ENCODE data around the gene DSG4.

The DSG4 gene

DNA sequence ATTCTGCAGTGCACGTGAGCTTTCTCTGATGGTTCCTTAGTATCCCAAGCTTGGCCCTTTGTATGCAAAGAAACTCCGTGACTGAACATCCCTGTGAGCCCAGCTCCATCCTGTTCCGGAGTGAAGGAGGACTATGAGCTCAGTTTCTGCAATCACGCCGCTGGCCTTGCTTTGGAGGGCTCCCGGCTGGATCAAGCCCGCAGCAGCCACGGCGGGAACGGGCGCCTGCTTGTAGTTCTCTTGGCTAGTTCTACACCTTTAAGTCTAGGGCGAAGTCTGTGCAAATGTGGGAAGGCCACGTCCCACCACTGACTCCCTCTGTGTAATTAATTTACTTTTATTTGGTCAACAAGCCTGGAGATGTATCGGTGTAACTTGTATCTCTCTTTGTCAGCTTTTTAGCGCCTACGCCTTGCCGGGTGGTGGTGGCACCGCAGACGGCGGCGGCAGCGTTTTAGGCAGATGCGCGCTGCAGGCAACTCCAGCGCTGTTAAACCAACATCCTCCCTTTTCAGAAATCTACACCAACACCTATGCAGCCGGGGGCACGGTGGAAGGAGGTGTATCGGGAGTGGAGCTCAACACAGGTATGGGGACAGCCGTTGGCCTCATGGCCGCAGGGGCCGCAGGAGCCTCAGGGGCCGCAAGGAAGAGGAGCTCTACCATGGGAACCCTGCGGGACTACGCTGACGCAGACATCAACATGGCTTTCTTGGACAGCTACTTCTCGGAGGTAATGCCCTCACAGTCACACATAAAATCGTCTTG lies 34.3 kb downstream of the DSG4 start:
- peaks cover 4% of the 10 kb centered on the region; the same call in 1 of the 2 replicates for H3K4me1 ChIP-seq (ENCODE audit: control insufficient read depth, insufficient read depth, low read length)
- no peak overlapping the region for H3K27ac ChIP-seq (ENCODE audit: low read depth, low read length)
- no peaks in the 10 kb centered on the region for H3K27me3 ChIP-seq (ENCODE audit: control insufficient read depth, insufficient read depth, low read length)
- no peaks in the 10 kb centered on the region for H3K9me3 ChIP-seq (ENCODE audit: control insufficient read depth, insufficient read depth, low read depth, low read length)
- no peak overlapping the region for H3K4me3 ChIP-seq (ENCODE audit: low read depth, low read length)
- H3K36me3 ChIP-seq (ENCODE audit: control insufficient read depth, insufficient read depth, low read length), result no peaks in the 10 kb centered on the region
- H3K9ac ChIP-seq (ENCODE audit: low read length), result peak overlapping the region; percentile 21

- Histone ChIP-seq H3K9me3 (ENCODE audit: control insufficient read depth, insufficient read depth, low read depth, low read length) (no peaks in the 10 kb centered on the region), H3K27me3 (ENCODE audit: control insufficient read depth, insufficient read depth, low read length) (no peaks in the 10 kb centered on the region), H3K27ac (ENCODE audit: low read depth, low read length) (no peak overlapping the region), H3K36me3 (ENCODE audit: control insufficient read depth, insufficient read depth, low read length) (no peaks in the 10 kb centered on the region), H3K4me3 (ENCODE audit: low read depth, low read length) (no peak overlapping the region), H3K9ac (ENCODE audit: low read length) (no peak overlapping the region), H3K4me1 (ENCODE audit: control insufficient read depth, insufficient read depth, low read length) (peaks cover 4% of the 10 kb centered on the region; the same call in 1 of the 2 replicates)
These were observed 36.6 kb downstream of the DSG4 start for GRCh38 chr18:31413137-31413536.

- Histone ChIP-seq H3K4me3 (ENCODE audit: low read depth, low read length) (no peak overlapping the region), H3K4me1 (ENCODE audit: control insufficient read depth, insufficient read depth, low read length) (no peaks in the 10 kb centered on the region), H3K27me3 (ENCODE audit: control insufficient read depth, insufficient read depth, low read length) (no peaks in the 10 kb centered on the region), H3K27ac (ENCODE audit: low read depth, low read length) (no peak overlapping the region), H3K9me3 (ENCODE audit: control insufficient read depth, insufficient read depth, low read depth, low read length) (no peaks in the 10 kb centered on the region), H3K9ac (ENCODE audit: low read length) (no peak overlapping the region), H3K36me3 (ENCODE audit: control insufficient read depth, insufficient read depth, low read length) (no peaks in the 10 kb centered on the region)
These were observed 41.3 kb downstream of the DSG4 start for GRCh38 chr18:31417850-31418249.

DNA sequence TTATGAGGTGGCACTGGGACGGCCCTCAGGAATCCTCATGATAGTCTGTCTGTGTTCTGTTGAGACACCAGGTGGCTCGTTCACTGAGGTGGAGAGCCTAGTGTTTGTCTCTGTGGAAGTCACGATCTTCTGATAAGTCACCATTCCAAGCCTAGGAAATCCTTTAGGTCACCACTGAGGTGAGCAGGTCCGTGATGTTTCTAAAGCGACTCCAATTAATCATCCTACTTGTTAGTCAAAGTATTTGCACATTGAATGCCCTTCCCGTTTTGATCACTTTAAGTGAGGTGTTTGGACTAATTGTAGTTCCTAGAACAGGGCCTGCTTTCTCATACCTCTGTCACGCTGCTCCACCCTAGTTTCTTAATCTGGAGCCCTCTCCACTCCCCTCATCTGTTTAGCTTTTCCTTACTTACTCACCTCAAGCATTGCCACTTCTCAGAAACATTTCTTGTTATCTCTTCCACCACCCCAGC lies 42.9 kb downstream of the DSG4 start:
- no peaks in the 10 kb centered on the region for H3K4me1 ChIP-seq (ENCODE audit: control insufficient read depth, insufficient read depth, low read length)
- no peak overlapping the region for H3K27ac ChIP-seq (ENCODE audit: low read depth, low read length)
- no peak overlapping the region for H3K9ac ChIP-seq (ENCODE audit: low read length)
- H3K4me3 ChIP-seq (ENCODE audit: low read depth, low read length), result no peak overlapping the region
- no peaks in the 10 kb centered on the region for H3K27me3 ChIP-seq (ENCODE audit: control insufficient read depth, insufficient read depth, low read length)
- no peaks in the 10 kb centered on the region for H3K36me3 ChIP-seq (ENCODE audit: control insufficient read depth, insufficient read depth, low read length)
- H3K9me3 ChIP-seq (ENCODE audit: control insufficient read depth, insufficient read depth, low read depth, low read length), result no peaks in the 10 kb centered on the region

DNA sequence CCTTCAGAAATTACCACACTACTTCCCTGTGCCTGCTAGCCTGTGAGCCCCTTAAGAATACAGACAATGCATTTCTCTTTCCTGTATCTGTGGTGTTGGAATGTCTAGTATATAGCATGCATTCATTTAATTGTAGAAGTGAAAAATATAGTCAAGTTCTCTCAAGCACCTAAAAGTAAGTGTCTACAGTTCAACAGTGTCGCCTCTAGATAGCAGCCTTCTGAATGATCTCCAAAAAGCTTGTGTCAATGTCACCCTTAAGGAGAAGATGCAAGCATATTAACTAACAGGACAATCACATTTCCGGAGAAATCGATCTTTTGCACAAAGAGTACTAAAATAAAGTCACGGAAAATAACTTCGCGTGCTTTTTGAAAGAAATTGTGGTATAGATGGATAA lies 43.5 kb downstream of the DSG4 start:
- H3K4me3 ChIP-seq (ENCODE audit: low read depth, low read length), result no peak overlapping the region
- no peaks in the 10 kb centered on the region for H3K27me3 ChIP-seq (ENCODE audit: control insufficient read depth, insufficient read depth, low read length)
- no peaks in the 10 kb centered on the region for H3K4me1 ChIP-seq (ENCODE audit: control insufficient read depth, insufficient read depth, low read length)
- no peaks in the 10 kb centered on the region for H3K9me3 ChIP-seq (ENCODE audit: control insufficient read depth, insufficient read depth, low read depth, low read length)
- H3K9ac ChIP-seq (ENCODE audit: low read length), result no peak overlapping the region
- no peak overlapping the region for H3K27ac ChIP-seq (ENCODE audit: low read depth, low read length)
- no peaks in the 10 kb centered on the region for H3K36me3 ChIP-seq (ENCODE audit: control insufficient read depth, insufficient read depth, low read length)

DNA sequence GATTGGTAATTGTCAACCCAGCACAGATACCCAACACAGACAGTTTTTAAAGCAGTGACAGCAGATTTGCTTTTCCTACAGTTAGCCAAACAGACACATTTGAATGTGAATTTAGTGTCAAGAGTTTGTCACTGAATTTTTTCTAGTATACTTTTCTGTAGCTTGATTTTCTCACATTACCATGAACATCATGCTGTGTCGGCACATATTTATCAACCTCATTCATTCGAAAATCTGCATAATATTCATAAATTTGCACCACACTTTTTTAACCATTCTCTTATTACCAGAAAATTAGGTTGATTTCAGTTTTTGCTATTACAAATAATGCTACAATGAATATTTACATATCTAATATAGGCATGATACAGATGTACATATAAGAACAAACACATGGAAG lies 43.9 kb downstream of the DSG4 start:
- H3K27ac ChIP-seq (ENCODE audit: low read depth, low read length), result no peak overlapping the region
- no peaks in the 10 kb centered on the region for H3K27me3 ChIP-seq (ENCODE audit: control insufficient read depth, insufficient read depth, low read length)
- no peak overlapping the region for H3K9ac ChIP-seq (ENCODE audit: low read length)
- no peaks in the 10 kb centered on the region for H3K36me3 ChIP-seq (ENCODE audit: control insufficient read depth, insufficient read depth, low read length)
- H3K4me3 ChIP-seq (ENCODE audit: low read depth, low read length), result no peak overlapping the region
- no peaks in the 10 kb centered on the region for H3K4me1 ChIP-seq (ENCODE audit: control insufficient read depth, insufficient read depth, low read length)
- H3K9me3 ChIP-seq (ENCODE audit: control insufficient read depth, insufficient read depth, low read depth, low read length), result no peaks in the 10 kb centered on the region

DNA sequence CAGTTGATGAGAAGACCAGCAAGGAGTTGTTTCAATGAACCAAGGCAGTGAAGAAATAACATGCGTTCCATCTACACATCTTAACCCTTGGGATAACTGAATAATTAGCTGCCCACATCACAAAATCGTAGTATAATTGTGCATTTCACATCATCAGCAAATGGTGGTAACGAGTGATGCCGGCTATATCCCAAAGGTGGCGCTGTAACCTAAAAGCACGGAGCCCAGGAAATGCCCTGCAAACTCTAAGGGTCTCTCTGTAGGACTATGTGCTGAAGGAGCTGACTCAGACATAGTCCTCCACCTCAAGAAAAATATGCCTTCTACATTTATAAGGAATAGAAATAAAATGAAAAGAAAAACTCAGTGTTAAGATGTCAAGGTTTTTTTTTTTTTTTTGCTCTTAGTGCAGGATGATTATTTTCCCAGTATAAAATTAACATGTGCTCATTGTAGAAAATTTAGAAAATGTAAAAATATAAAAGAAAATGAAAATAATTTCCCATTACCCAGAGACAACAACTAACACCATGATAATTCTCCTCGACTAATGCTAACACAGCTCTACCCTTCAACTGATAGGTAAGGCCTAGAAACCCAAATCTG lies 47.9 kb downstream of the DSG4 start:
- Histone ChIP-seq H3K4me1 (ENCODE audit: control insufficient read depth, insufficient read depth, low read length) (no peaks in the 10 kb centered on the region), H3K4me3 (ENCODE audit: low read depth, low read length) (no peak overlapping the region), H3K9ac (ENCODE audit: low read length) (no peak overlapping the region), H3K27ac (ENCODE audit: low read depth, low read length) (no peak overlapping the region), H3K9me3 (ENCODE audit: control insufficient read depth, insufficient read depth, low read depth, low read length) (no peaks in the 10 kb centered on the region), H3K27me3 (ENCODE audit: control insufficient read depth, insufficient read depth, low read length) (no peaks in the 10 kb centered on the region), H3K36me3 (ENCODE audit: control insufficient read depth, insufficient read depth, low read length) (no peaks in the 10 kb centered on the region)

GRCh38 chr18:31426021-31426420 lies 49.4 kb downstream of the DSG4 start:
- H3K4me3 ChIP-seq (ENCODE audit: low read depth, low read length), result no peak overlapping the region
- H3K27me3 ChIP-seq (ENCODE audit: control insufficient read depth, insufficient read depth, low read length), result no peaks in the 10 kb centered on the region
- no peaks in the 10 kb centered on the region for H3K36me3 ChIP-seq (ENCODE audit: control insufficient read depth, insufficient read depth, low read length)
- H3K27ac ChIP-seq (ENCODE audit: low read depth, low read length), result no peak overlapping the region
- peaks cover 4% of the 10 kb centered on the region; the same call in 1 of the 2 replicates for H3K4me1 ChIP-seq (ENCODE audit: control insufficient read depth, insufficient read depth, low read length)
- no peaks in the 10 kb centered on the region for H3K9me3 ChIP-seq (ENCODE audit: control insufficient read depth, insufficient read depth, low read depth, low read length)
- H3K9ac ChIP-seq (ENCODE audit: low read length), result no peak overlapping the region

- Histone ChIP-seq H3K4me1 (ENCODE audit: control insufficient read depth, insufficient read depth, low read length) (peaks cover 4% of the 10 kb centered on the region; the same call in 1 of the 2 replicates), H3K9me3 (ENCODE audit: control insufficient read depth, insufficient read depth, low read depth, low read length) (no peaks in the 10 kb centered on the region), H3K36me3 (ENCODE audit: control insufficient read depth, insufficient read depth, low read length) (no peaks in the 10 kb centered on the region), H3K27ac (ENCODE audit: low read depth, low read length) (no peak overlapping the region), H3K4me3 (ENCODE audit: low read depth, low read length) (no peak overlapping the region), H3K9ac (ENCODE audit: low read length) (no peak overlapping the region), H3K27me3 (ENCODE audit: control insufficient read depth, insufficient read depth, low read length) (no peaks in the 10 kb centered on the region)
These were observed 50.4 kb downstream of the DSG4 start for GRCh38 chr18:31426871-31427406.

- Histone ChIP-seq H3K9ac (ENCODE audit: low read length) (no peak overlapping the region), H3K27ac (ENCODE audit: low read depth, low read length) (no peak overlapping the region)
These were observed 51.6 kb downstream of the DSG4 start for GRCh38 chr18:31428211-31428610.

DNA sequence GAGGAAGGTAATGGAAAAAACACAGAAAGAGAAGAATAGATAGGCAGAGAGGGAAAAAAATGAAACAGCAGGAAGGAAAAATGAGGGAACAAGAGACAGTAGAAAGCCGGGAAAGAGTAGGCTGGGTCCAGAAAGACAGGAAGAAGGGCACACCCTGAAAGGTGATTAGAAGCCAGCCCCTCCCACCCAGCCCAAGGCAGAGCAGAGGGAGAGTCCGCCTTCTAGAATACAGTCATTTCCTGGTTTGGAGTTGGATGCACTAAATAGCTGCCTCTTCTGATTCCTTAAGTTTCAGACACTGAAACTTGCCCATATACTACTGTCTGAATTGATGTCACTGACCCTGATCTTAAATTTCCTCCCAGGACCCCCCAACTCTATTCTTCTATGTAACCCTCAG lies 53.0 kb downstream of the DSG4 start:
- Histone ChIP-seq H3K27ac (ENCODE audit: low read depth, low read length) (no peak overlapping the region), H3K4me1 (ENCODE audit: control insufficient read depth, insufficient read depth, low read length) (peaks cover 4% of the 10 kb centered on the region; the same call in 1 of the 2 replicates), H3K4me3 (ENCODE audit: low read depth, low read length) (no peak overlapping the region), H3K9ac (ENCODE audit: low read length) (no peak overlapping the region), H3K36me3 (ENCODE audit: control insufficient read depth, insufficient read depth, low read length) (no peaks in the 10 kb centered on the region), H3K27me3 (ENCODE audit: control insufficient read depth, insufficient read depth, low read length) (no peaks in the 10 kb centered on the region), H3K9me3 (ENCODE audit: control insufficient read depth, insufficient read depth, low read depth, low read length) (no peaks in the 10 kb centered on the region)

More at GRCh38 chr18:31428211-31428610, 51.6 kb downstream of the DSG4 start:
- Histone ChIP-seq H3K4me3 (ENCODE audit: low read depth, low read length) (no peak overlapping the region), H3K9me3 (ENCODE audit: control insufficient read depth, insufficient read depth, low read depth, low read length) (no peaks in the 10 kb centered on the region), H3K36me3 (ENCODE audit: control insufficient read depth, insufficient read depth, low read length) (no peaks in the 10 kb centered on the region), H3K27me3 (ENCODE audit: control insufficient read depth, insufficient read depth, low read length) (no peaks in the 10 kb centered on the region), H3K4me1 (ENCODE audit: control insufficient read depth, insufficient read depth, low read length) (peaks cover 4% of the 10 kb centered on the region; the same call in 1 of the 2 replicates)

Data from HUES6 (cell line).